ENCODE data around the gene CCDC12. TPM values are rescaled to one million over a fixed set of nuclear protein-coding genes. Genes with fewer than 3 reads are reported as not detected.

Gene CCDC12
- total and polyA plus RNA-seq, 11 donors, result 27.1 to 120 (median 34.4) TPM

DNA sequence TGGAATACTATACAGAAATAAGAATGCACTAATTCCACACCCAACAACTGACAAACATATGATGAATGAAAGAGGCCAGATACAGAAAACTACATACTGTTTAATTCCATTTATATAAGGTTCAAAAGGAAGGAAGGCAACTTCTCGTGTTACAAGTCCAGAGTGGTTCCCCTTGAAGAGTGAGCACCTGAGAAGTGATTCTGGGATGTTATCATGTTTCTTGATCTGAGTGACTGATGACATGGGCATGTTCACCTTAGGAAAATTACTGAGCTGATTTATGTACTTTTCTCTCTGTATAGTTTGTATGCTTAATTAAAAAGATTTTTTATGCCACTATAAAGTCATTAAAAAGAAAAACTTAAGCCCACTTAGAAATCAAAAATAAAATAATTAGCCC is 13.6 kb downstream of the CCDC12 start:
- H3K27ac ChIP-seq, result no peak overlapping the region
- H3K4me1 ChIP-seq, result peaks cover 9 to 80% (median 63%) of the 10 kb centered on the region in 12 donors
- no peak for TF ChIP-seq POLR2A (IDR thresholded peaks at IDR 0.05)
- TF ChIP-seq, protein P1, sequence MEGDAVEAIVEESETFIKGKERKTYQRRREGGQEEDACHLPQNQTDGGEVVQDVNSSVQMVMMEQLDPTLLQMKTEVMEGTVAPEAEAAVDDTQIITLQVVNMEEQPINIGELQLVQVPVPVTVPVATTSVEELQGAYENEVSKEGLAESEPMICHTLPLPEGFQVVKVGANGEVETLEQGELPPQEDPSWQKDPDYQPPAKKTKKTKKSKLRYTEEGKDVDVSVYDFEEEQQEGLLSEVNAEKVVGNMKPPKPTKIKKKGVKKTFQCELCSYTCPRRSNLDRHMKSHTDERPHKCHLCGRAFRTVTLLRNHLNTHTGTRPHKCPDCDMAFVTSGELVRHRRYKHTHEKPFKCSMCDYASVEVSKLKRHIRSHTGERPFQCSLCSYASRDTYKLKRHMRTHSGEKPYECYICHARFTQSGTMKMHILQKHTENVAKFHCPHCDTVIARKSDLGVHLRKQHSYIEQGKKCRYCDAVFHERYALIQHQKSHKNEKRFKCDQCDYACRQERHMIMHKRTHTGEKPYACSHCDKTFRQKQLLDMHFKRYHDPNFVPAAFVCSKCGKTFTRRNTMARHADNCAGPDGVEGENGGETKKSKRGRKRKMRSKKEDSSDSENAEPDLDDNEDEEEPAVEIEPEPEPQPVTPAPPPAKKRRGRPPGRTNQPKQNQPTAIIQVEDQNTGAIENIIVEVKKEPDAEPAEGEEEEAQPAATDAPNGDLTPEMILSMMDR (IDR thresholded peaks at IDR 0.05), result no peak
- ATAC-seq (no peak), DNase-seq (no peak)
- no peak overlapping the region for H3K4me3 ChIP-seq
- intact Hi-C loops (cut with DNase I), result no loop called here
- no peaks in the 10 kb centered on the region for H3K9me3 ChIP-seq
- WGBS, 4 donors, result 91 to 95% (median 93%) methylated on average over 1 of the region's 1 CpG
- no peaks in the 10 kb centered on the region for H3K27me3 ChIP-seq
- H3K36me3 ChIP-seq, result peaks cover 0 to 19% (median 0%) of the 10 kb centered on the region in 9 donors

DNA sequence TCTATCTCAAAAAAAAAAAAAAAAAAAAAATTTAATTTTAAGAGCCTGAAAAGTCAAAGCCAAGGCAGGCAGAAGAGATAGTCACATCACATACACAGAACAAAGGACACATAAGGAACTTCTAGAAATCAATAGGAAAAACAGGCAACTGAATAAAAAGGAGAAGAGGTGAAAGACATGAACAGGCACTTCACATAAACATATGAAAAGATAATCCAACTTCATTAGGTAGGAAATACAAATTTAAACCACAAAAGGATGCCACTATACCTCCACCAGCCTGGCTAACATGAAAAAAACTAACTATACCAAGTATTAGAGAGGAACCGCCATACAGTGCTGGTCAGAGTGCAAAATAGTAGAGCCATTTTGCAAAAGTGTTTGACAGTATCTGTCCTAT is 14.1 kb downstream of the CCDC12 start:
- no peak for DNase-seq
- Histone ChIP-seq H3K36me3 (peaks cover 0 to 15% (median 0%) of the 10 kb centered on the region in 9 donors), H3K4me1 (peaks cover 9 to 78% (median 59%) of the 10 kb centered on the region in 12 donors), H3K9me3 (no peaks in the 10 kb centered on the region), H3K27me3 (no peaks in the 10 kb centered on the region), H3K4me3 (no peak overlapping the region), H3K27ac (no peak overlapping the region)
- intact Hi-C loops (cut with DNase I), result no loop called here
- 93 to 100% (median 99%) methylated on average over 1 of the region's 1 CpG for whole genome bisulfite sequencing, 4 donors
- TF ChIP-seq, protein P1 (IDR thresholded peaks at IDR 0.05), result no peak
- no peak for TF ChIP-seq POLR2A (IDR thresholded peaks at IDR 0.05)
- ATAC-seq, result no peak

DNA sequence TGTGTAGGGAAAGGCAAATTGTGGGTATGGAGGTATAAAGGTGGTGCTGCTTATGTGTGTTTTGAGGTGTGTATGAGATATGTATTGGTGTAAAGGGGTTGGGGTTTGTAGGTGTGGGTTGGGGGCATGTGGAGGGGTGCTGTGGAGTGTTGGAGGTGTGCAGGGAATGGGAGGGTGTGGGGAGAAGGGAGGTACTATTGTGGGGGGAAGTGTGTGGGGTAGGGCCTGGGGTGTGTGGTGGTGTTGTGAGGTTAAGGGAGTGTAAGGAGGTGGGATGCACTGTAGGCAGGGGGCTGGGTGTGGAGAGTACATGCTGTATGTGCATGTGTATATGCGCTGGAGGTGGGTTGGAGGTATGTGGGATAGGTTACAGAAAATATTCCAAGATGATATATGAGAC is 15.7 kb downstream of the CCDC12 start:
- peak in 1 of 4 donors; percentile 23 for ATAC-seq
- Histone ChIP-seq H3K36me3 (peaks cover 0 to 14% (median 0%) of the 10 kb centered on the region in 9 donors), H3K4me3 (peak overlapping the region in 2 of 12 donors; percentile 7 to 22), H3K9me3 (no peaks in the 10 kb centered on the region), H3K27me3 (no peaks in the 10 kb centered on the region), H3K4me1 (peaks cover 14 to 80% (median 59%) of the 10 kb centered on the region in 12 donors), H3K27ac (peak overlapping the region in 11 of 12 donors; percentile 41 to 78 (median 60))
- WGBS, 4 donors, result 87 to 97% (median 93%) methylated on average over 1 of the region's 1 CpG
- TF ChIP-seq, protein P1 (IDR thresholded peaks at IDR 0.05), result no peak
- no peak for TF ChIP-seq POLR2A (IDR thresholded peaks at IDR 0.05)
- DNase-seq, result peak in 1 of 5 donors; percentile 12
- intact Hi-C loops (cut with DNase I), result no loop called here

DNA sequence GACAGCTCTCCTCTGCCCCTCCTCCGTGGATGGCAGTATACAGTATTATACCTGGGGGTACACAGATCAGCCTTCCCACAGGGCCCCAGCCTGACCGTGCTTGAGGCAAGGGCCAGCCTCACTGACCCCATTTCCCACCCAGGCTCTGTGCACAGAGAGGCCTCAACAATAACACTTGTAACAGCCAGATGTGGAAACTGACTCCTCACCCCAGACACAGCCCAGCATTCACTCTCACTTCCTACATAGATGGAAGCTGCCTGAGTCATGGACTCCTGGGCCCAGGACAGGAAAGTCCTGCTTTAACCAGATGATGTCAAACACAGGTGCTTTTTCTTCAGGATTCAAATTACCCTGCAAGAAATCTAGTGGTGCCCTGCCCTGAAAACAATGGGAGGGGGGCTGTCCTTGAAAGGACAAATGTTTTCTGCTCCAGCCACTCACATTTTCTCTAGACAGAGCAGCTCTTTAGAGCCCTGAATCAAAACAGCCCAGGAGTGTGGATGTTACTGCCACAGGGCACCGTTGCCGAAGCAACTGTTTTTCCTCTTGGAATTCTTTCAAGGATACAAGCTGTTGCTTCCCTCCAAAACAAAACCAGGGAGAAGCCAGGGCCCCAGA is 16.4 kb downstream of the CCDC12 start:
- H3K4me3 ChIP-seq, result peak overlapping the region in 2 of 12 donors; percentile 7 to 22
- peaks cover 15 to 80% (median 60%) of the 10 kb centered on the region in 12 donors for H3K4me1 ChIP-seq
- peak overlapping the region; percentile 16 to 78 (median 58) for H3K27ac ChIP-seq
- 21 to 28% (median 22%) methylated on average over 4 of the region's 4 CpGs for WGBS, 4 donors
- H3K27me3 ChIP-seq, result no peaks in the 10 kb centered on the region
- no peaks in the 10 kb centered on the region for H3K9me3 ChIP-seq
- DNase-seq (peak in 2 of 5 donors; percentile 27 to 59), ATAC-seq (peak; percentile 60 to 83 (median 76))
- TF ChIP-seq, protein P1 (IDR thresholded peaks at IDR 0.05), result no peak
- TF ChIP-seq POLR2A (IDR thresholded peaks at IDR 0.05), result no peak
- intact Hi-C loops (cut with DNase I), result no loop called here
- peaks cover 0 to 7% (median 0%) of the 10 kb centered on the region in 9 donors for H3K36me3 ChIP-seq
